Activated CD4-positive, alpha-beta T cell treated with anti-CD3 and anti-CD28 coated beads, Interleukin-2, Interleukin-6, amounts not matched to agents 100 ng/mL and 50 ng/mL, durations not matched to agents 16 hours and 8 hours (primary cell): Measurements from ENCODE around the gene SLC52A3.
"Not testable (repeated sequence)": the region's sequence is repeated elsewhere in the genome, so short reads cannot be mapped to it uniquely, and the experiment has no call there.

Source experiments
- DNase-seq: peaks from one replicate; pipeline ENCODE4 v3.0.0-alpha.2; 2020

The SLC52A3 gene

DNA sequence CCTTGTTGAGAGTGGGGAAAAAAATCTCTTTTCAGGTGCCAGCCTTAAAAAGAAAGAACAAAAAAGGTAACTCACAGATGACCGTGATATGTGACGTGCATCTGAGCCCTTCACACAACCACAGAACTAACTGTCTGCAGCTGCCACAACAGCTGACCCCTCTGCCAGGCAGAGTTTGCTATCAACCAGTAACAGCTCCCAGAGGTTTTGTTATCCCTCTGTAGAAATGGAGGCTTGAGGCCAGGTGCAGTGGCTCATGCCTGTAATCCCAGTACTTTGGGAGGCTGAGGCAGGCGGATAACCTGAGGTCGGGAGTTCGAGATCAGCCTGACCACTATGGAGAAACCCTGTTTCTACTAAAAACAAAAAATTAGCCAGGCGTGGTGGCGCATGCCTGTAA lies 42.8 kb downstream of the SLC52A3 start:
- DNase-seq, result no peak

DNA sequence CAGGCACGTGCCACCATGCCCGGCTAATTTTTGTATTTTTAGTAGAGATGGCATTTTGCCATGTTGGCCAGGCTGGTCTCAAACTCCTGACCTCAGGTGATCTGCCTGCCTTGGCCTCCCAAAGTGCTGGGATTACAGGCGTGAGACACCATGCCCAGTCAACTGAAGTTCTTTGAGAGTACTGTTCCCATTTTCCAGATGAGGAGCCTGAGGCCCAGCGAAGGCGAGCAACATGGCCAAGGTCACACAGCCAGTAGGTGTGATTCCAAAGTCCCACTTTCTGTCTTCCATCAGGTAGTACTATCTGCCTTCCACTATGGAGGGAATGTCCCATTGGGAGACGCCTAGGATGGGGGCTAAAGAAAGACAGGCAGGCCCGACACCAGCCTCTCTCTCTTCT lies 43.5 kb downstream of the SLC52A3 start:
- DNase-seq, result not testable (repeated sequence)

DNA sequence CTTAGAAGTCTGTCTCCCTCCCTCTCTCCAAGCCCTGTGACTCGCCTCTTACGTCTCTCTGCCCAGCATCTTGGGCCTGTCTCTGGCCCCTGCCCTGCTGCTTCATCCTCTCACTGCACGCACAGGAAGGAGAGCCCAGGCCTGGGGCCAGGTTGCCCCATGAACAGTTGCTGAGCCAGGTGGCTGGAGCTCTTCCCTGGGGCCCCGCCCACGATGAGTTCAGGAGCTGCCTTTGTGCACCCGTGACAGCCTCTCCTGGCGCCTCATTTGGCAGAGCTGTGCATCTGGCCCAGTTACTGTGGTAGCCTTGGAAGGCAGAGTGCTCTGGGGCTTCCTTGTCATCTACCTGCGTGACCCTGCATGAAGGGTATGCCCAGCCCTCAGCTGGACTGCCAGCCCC lies 44.5 kb downstream of the SLC52A3 start:
- no peak for DNase-seq

DNA sequence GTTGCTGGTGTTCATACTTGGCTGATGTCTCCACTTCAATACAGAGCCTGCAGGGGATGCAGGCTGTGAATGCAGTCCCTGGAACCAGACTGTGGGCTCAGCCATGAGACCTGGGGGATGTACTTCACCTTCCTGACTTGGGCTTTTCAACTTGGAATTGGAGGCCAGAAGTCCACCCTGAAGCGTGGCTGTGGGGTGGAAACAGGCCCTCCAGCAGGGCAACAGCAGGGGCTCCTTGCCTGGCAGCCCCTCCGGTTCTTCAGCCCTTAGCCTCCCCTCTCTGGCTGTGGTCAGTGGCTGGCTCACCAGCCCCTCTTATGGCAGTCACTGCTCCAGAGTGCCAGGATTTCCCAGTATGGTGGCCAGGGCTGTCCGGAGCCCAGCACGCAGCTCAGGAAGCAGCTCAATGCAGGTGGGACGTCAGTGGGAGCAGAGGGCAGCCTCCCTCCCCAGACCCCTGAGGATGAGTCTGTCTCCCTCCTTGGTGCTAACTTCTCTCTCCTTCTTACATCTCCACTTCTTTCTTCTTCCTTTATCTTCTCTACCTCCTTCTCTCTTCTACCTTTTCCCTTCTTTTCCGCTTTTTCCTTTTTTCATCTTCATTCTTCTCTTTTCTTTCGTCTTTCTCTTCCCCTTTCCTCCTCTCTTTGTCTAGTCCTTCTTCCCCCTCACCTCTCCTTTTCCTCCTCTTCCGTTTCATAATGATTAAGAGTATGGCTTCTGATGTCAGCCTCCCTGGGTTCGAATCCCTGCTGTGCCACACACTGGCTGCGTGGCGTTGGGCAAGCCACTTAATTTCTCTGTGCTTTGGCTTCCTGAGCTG lies 45.3 kb downstream of the SLC52A3 start:
- no peak for DNase-seq

DNA sequence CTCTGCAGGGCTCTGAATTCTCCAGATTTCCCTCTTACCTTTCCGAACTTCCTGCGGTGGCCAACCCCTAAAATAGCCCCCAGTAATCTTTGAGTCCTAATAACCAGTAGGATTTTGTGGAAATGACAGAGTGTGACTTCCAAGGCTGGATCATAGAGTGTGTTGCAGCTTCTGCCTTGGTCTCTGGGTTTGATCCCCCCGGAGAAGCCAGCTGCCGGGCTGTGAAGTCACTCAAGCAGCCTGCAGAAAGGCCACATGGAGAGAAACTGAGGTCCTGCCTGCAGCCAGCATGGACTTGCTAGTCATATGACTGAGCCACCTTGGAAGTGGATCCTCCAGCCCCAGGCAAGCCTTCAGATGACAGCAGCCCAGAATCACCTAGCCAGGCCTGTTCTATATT lies 46.4 kb downstream of the SLC52A3 start:
- no peak for DNase-seq

DNA sequence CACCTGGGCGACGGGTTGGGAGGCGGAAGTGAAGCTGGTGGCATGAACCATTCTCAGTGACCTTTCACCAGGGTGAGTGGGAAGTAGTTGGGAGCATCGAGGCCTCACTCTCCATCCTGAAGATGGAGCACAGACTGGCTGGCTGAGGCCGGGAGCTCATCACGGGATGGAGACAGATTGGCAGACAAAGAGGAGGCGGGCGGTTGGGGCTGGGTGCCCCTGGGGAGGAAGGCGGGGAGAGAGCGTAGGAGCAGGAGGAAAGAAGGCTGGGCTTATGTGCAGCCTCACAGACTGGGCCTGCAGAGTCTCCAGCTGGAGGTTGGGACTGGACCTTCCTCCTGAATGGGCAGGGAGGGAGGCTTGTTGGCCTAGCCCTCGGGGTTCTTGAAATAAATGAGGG lies 48.5 kb downstream of the SLC52A3 start:
- no peak for DNase-seq

DNA sequence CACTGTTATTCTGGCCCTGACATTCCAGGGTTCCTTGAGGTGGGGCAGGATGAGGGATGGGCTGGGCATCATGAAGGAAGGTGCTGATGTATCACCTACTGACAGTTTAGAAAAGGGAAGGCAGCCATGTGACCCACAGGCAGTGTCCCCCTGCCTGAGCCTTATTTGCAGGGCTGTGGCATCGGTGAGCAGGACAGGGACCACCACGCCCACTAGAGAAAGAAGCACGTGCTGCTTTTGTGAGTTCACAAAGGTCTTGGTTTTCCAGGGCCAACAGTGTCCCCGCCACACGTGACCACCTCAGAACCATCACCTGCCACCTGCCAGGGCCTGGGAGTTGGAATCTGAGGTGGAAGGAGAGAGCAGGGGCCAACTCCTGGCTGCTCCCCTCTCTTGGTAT lies 49.2 kb downstream of the SLC52A3 start:
- DNase-seq, result no peak

DNA sequence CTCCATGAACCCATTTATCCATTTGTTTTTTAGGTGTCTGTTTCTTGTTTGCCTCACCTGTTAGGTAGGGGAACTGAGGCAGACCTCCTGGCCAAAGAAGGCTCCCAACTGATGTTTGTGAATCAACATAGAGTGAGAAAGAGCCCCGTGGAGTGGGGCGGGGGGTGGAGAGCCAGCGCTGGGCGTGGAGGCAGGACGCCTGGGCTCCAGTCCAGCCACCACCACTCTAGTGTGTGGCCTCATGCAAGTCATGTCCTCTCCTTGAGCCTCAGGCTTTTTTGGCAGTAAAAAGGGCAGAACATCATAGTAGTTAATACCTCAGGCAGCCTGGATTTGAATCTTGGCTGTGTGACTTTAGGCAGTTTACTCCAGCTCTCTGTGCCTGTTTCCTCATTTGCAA lies 50.5 kb downstream of the SLC52A3 start:
- no peak for DNase-seq

DNA sequence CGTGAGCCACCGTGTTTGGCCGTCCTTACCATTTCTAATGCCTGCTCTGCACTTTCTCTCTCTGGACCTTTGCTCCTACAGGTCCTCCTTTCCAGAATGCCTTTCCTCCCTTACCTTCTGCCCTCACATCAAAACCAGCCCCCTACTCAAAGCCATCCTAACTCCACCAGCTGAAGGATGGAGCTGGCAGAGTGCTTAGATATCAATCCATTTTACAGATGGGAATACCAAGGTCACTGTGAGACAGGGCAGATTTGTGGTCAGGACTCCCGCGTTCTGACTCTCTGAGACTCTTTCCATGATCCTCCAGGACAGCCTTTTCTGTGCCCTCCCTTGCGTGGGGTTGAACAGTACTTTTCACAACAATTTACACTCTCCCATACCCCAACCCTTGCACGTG lies 51.0 kb downstream of the SLC52A3 start:
- no peak for DNase-seq

DNA sequence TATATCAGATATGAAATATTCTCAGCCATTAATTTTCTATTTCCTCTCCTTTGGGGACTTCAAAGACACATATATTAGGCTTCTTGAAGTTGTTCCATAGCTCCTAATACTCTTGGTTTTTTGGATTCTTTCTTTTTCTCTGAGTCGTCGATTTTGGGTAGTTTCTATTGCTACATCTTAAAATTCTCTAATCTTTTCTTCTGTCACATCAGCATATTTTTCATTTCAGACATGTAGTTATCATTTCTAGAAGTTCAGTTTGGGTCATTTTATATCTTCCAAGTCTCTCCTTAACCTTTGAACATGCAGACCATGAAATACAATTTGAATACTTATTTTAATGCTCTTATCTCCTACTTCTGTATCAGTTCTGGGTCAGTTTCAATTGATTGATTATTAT lies 53.8 kb downstream of the SLC52A3 start:
- no peak for DNase-seq

DNA sequence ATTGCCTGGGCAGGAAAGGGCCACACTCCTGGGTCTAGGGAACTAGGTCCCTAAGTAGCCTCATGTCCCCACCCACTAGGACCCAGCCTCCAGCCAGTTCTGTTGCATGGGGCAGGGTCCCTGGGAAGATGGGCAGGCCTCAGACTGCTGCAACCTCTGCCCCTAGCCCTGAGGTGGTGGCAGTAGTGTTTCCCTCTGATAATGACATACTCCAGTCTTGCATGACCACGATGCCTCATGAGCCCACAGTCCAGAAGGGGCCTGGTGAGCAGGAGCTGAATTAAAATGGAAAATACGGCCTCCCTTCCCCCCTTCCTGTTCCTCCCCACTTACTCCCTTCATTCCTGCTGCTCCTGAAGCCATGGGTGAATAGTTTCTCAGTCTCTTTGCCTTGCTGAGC lies 56.7 kb downstream of the SLC52A3 start:
- no peak for DNase-seq

DNA sequence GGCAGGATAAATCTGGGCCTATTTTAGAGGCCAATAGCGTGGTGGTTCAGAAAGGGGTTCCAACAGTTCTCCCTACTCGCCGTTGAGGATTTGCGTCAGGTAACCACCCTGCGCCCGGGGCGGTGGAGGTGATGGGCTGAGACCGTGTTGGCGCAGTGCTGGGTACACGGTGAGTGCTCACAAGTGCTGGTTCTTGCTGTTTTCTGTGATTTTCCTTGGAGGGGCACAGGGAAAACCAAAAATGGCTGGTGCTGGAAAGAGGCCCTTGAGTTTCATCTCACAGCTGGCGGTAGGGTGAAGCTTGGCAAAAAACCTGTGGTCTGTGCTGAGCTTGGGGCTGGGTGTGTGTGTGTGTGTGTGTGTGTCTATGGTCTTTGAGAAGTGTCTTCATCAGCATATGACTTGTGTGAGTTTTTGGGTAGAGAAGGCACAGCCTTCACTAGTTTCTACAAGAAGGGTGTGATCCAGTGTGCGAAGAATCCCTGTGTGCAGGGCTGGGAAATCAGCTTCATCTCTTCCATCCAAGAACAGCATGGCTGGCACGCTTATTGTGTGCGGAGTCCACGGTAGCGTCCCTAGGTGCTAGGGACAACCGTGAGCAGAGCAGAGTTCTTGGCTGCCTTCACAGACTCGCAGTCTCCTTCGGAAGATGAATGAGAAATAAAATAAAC lies 57.4 kb downstream of the SLC52A3 start:
- DNase-seq, result no peak
